Neural cell (in vitro differentiated cells): ENCODE measurements around the gene NCOR1. TPM values are rescaled to one million over a fixed set of nuclear protein-coding genes. Genes with fewer than 3 reads are reported as not detected.

Experiments used
- H2AFZ ChIP-seq: fragments of 200-600, 300-800 bp; sonication (generic), shearing (Covaris generic); 2 replicates; pipeline ENCODE4 v1.6.0; 2014; ENCODE audit warnings: low read depth, mild to moderate bottlenecking, antibody characterized with exemption, low read length, moderate library complexity
- H3F3A ChIP-seq: fragments of 200-600 bp; shearing (Covaris generic); 2 replicates; pipeline ENCODE4 v1.6.1; 2016; ENCODE audit warnings: mild to moderate bottlenecking, moderate library complexity, mixed read lengths, antibody characterized with exemption, low read length; ENCODE audit not compliant: insufficient read depth, poor library complexity, severe bottlenecking
- H3K27ac ChIP-seq: fragments of 200-600, 300-800 bp; sonication (generic), shearing (Covaris generic); 2 replicates; pipeline ENCODE4 v1.5.1; 2014; ENCODE audit warnings: mild to moderate bottlenecking, low read length, moderate library complexity
- H3K27me3 ChIP-seq: fragments of 300-800, 200-600 bp; sonication (generic), shearing (Covaris generic); 2 replicates; pipeline ENCODE4 v1.6.0; 2014; ENCODE audit warnings: mild to moderate bottlenecking, low read depth, low read length, moderate library complexity; ENCODE audit not compliant: insufficient read depth
- H3K36me3 ChIP-seq: fragments of 300-800, 200-600 bp; sonication (generic), shearing (Covaris generic); 2 replicates; pipeline ENCODE4 v1.5.1; 2014; ENCODE audit warnings: mild to moderate bottlenecking, antibody characterized with exemption, low read length, moderate library complexity; ENCODE audit not compliant: insufficient read depth
- H3K4me2 ChIP-seq: fragments of 300-800, 200-600 bp; sonication (generic), shearing (Covaris generic); 2 replicates; pipeline ENCODE4 v1.6.0; 2014; ENCODE audit warnings: mild to moderate bottlenecking, low read length
- H3K4me3 ChIP-seq: fragments of 300-800, 200-600 bp; sonication (generic), shearing (Covaris generic); 2 replicates; pipeline ENCODE4 v1.5.1; 2014; ENCODE audit warnings: mild to moderate bottlenecking, low read length, moderate library complexity
- H3K79me2 ChIP-seq: fragments of 200-600 bp; shearing (Covaris generic); replicated peaks from 2 replicates; pipeline ENCODE4 v1.6.0; 2014; ENCODE audit warnings: mild to moderate bottlenecking, low read length, moderate library complexity; ENCODE audit not compliant: insufficient read depth
- H3K9ac ChIP-seq: fragments of 300-800, 200-600 bp; sonication (generic), shearing (Covaris generic); 2 replicates; pipeline ENCODE4 v1.6.1; 2016; ENCODE audit warnings: mild to moderate bottlenecking, low read length, mixed read lengths
- H3K9me2 ChIP-seq: fragments of 200-600 bp; shearing (Covaris generic); 2 replicates; pipeline ENCODE4 v1.6.1; 2016; ENCODE audit warnings: mild to moderate bottlenecking, low read length, mixed read lengths; ENCODE audit not compliant: insufficient read depth
- H3K9me3 ChIP-seq: fragments of 200-600, 300-800 bp; sonication (generic), shearing (Covaris generic); 2 replicates; pipeline ENCODE4 v1.6.1; 2016; ENCODE audit warnings: mild to moderate bottlenecking, mixed run types, low read length, moderate library complexity, mixed read lengths
- H4K20me1 ChIP-seq: fragments of 200-600 bp; shearing (Covaris generic); 2 replicates; pipeline ENCODE4 v1.6.1; 2016; ENCODE audit warnings: mild to moderate bottlenecking, mixed run types; ENCODE audit not compliant: insufficient read depth
- CTCF ChIP-seq: fragments of 450-650 bp; IDR thresholded peaks from 2 replicates; pipeline ENCODE4 v1.5.1; 2014; ENCODE audit warnings: antibody characterized with exemption, mild to moderate bottlenecking, moderate library complexity; ENCODE audit not compliant: poor library complexity, severe bottlenecking
- EP300 ChIP-seq: fragments of 450-650 bp; conservative IDR thresholded peaks from 2 replicates; pipeline ENCODE4 v1.6.1; 2014; ENCODE audit warnings: antibody characterized with exemption, mild to moderate bottlenecking, moderate library complexity; ENCODE audit not compliant: poor library complexity, severe bottlenecking
- EZH2 ChIP-seq: fragments of 200-600, 300-800 bp; shearing (Covaris generic), sonication (generic); IDR thresholded peaks from 2 replicates; pipeline ENCODE4 v1.6.1; 2014; ENCODE audit warnings: antibody characterized with exemption, low read length, borderline replicate concordance, mild to moderate bottlenecking; ENCODE audit not compliant: insufficient read depth, poor library complexity, severe bottlenecking
- MXI1 ChIP-seq: fragments of 450-650 bp; conservative IDR thresholded peaks from 2 replicates; pipeline ENCODE4 v1.6.1; 2014; ENCODE audit warnings: antibody characterized with exemption, mild to moderate bottlenecking; ENCODE audit not compliant: poor library complexity, severe bottlenecking
- POLR2AphosphoS5 ChIP-seq: IDR thresholded peaks from 2 replicates; pipeline ENCODE4 v1.6.1; 2012
- RAD21 ChIP-seq: fragments of 450-650 bp; conservative IDR thresholded peaks from 2 replicates; pipeline ENCODE4 v1.6.1; 2014; ENCODE audit warnings: antibody characterized with exemption, mild to moderate bottlenecking, moderate library complexity
- REST ChIP-seq: IDR thresholded peaks from 2 replicates; pipeline ENCODE4 v1.6.1; 2012; ENCODE audit warnings: borderline replicate concordance
- SMC3 ChIP-seq: fragments of 450-650 bp; conservative IDR thresholded peaks from 2 replicates; pipeline ENCODE4 v1.6.1; 2014; ENCODE audit warnings: antibody characterized with exemption, mild to moderate bottlenecking, moderate library complexity; ENCODE audit not compliant: poor library complexity
- TAF1 ChIP-seq: IDR thresholded peaks from 2 replicates; pipeline ENCODE4 v1.6.1; 2012; ENCODE audit warnings: low read depth
- polyA plus RNA-seq: library from polyadenylated mRNA; depleted of rRNA; stranded (reverse); fragments of >200 nt; gene quantifications from 2 replicates; pipeline ENCODE4 v1.2.3, GENCODE V29; 2014

Gene NCOR1
- polyA plus RNA-seq, 1 donor from 2014 or later, result 26.9 TPM

- H3K9me3 ChIP-seq, result no peaks in the 10 kb centered on the region
Observed at GRCh38 chr17:16108871-16109270, 106.5 kb downstream of the NCOR1 start.

GRCh38 chr17:16108386-16108785 is 106.9 kb downstream of the NCOR1 start:
- H3K36me3 ChIP-seq, result peaks cover 5% of the 10 kb centered on the region
- H3K27me3 ChIP-seq, result no peaks in the 10 kb centered on the region
- no peak overlapping the region for H2AFZ ChIP-seq
- TF ChIP-seq SMC3 (no peak), EP300 (no peak), REST (no peak), RAD21 (no peak), CTCF (no peak), POLR2AphosphoS5 (no peak), MXI1 (no peak)

More at GRCh38 chr17:16108871-16109270, 106.5 kb downstream of the NCOR1 start:
- Histone ChIP-seq H3K4me3 (no peak overlapping the region), H3K27me3 (no peaks in the 10 kb centered on the region), H3K9me2 (no peaks in the 10 kb centered on the region), H3K4me2 (no peak overlapping the region), H4K20me1 (no peaks in the 10 kb centered on the region), H3K27ac (no peak overlapping the region), H3K36me3 (peaks cover 5% of the 10 kb centered on the region), H2AFZ (no peak overlapping the region), H3K79me2 (no peaks in the 10 kb centered on the region), H3F3A (no peaks in the 10 kb centered on the region), H3K9ac (no peak overlapping the region)
- TF ChIP-seq RAD21 (no peak), EZH2 (no peak), MXI1 (no peak), SMC3 (no peak), CTCF (no peak), REST (no peak), TAF1 (no peak), EP300 (no peak), POLR2AphosphoS5 (no peak)

More at GRCh38 chr17:16108386-16108785, 106.9 kb downstream of the NCOR1 start:
- Histone ChIP-seq H4K20me1 (no peaks in the 10 kb centered on the region), H3K9me2 (no peaks in the 10 kb centered on the region), H3K9me3 (no peaks in the 10 kb centered on the region), H3F3A (no peaks in the 10 kb centered on the region), H3K4me3 (no peak overlapping the region), H3K4me2 (no peak overlapping the region), H3K9ac (no peak overlapping the region), H3K27ac (no peak overlapping the region), H3K79me2 (no peaks in the 10 kb centered on the region)
